HuH-7 (cell line): ENCODE measurements around the gene HGFAC.

Experiments used
- DNase-seq: peaks from one replicate; pipeline ENCODE4 v3.0.0; 2011; ENCODE audit warnings: low spot score

The HGFAC gene

DNA sequence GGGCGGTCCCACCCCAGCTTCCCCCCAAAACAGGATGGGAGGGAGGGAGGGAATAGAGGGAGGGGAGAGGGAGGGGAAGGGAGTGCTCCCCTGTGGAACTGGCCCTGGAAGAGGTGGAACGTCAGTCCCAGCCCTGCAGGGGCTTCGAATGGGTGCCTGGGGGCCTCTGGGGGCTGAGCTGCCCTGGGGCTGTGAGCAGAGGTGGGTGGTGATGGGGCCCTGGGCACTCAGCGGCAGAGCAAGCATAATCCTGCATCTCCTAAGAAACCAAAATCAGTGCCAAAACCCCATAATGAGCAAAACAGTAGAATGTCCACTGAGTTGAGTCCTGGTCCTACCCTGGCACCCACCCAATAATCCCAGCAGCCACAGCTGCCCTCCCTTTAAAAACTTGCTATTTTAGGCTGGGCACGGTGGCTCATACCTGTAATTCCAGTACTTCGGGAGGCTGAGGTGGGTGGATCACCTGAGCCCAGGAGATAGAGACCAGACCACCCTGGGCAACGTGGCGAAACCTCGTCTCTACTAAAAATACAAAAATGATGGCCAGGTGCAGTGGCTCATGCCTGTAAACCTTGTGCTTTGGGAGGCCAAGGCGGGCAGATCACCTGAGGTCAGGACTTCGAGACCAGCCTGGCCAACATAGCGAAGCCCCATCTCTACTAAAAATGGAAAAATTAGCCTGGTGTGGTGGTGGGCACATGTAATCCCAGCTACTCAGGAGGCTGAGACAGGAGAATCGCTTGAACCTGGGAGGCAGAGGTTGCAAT is 32.4 kb downstream of the HGFAC start:
- DNase-seq: no peak

- DNase-seq: no peak
Measured at GRCh38 chr4:3475041-3475712, 33.4 kb downstream of the HGFAC start.

GRCh38 chr4:3475713-3476260 is 34.0 kb downstream of the HGFAC start:
- DNase-seq: no peak

DNA sequence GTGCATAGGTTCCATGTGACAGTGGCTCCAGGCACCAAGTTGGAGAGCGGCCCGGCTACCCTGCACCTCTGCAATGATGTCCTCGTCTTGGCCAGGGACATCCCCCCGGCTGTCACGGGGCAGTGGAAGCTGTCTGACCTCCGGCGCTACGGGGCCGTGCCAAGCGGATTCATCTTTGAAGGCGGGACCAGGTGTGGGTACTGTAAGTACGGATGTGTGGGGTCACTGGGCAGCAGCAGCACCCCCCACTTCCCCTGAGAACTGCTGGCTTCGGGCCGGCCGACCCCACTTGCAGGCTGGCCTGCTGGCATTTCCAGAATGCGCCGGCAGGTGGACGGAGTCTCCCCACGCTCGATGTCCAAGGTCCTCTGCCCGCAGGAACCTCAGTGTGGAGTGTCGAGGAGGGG is 34.6 kb downstream of the HGFAC start:
- DNase-seq: no peak

GRCh38 chr4:3476936-3477749 is 35.4 kb downstream of the HGFAC start:
- DNase-seq: no peak

DNA sequence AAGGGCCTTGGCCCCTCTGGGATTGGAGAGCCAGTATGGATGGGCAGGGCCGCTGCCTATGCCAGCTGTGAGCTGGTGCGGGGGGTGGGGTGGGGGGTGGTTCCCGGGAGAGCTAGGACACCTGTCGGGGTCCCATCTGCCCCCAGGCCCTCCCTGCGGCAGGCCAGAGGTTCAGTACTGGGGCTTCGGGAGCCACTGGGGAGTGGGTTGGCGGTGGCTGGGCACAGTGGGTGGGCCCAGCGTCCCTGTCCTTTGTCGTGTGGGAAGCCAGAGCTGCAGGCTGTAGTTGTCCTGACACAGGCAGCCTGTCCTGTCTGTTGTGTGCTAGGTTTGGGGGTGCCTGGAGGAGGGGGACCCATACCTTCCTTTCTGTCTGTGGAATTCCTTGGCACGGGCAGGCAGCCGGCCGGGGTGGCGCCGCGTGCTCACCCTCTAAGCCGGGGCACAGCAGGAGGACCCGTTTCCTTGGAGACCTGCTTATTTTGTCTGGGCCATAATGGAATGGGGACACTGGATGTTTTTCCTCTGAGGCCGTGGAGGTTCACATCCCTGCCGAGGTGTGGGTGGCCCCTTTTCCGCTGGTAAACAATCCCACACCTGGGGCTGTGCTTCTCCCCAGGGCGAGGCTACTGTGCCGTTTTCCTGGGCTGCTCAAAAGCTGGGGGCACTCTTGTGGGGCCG is 36.1 kb downstream of the HGFAC start:
- DNase-seq: no peak

DNA sequence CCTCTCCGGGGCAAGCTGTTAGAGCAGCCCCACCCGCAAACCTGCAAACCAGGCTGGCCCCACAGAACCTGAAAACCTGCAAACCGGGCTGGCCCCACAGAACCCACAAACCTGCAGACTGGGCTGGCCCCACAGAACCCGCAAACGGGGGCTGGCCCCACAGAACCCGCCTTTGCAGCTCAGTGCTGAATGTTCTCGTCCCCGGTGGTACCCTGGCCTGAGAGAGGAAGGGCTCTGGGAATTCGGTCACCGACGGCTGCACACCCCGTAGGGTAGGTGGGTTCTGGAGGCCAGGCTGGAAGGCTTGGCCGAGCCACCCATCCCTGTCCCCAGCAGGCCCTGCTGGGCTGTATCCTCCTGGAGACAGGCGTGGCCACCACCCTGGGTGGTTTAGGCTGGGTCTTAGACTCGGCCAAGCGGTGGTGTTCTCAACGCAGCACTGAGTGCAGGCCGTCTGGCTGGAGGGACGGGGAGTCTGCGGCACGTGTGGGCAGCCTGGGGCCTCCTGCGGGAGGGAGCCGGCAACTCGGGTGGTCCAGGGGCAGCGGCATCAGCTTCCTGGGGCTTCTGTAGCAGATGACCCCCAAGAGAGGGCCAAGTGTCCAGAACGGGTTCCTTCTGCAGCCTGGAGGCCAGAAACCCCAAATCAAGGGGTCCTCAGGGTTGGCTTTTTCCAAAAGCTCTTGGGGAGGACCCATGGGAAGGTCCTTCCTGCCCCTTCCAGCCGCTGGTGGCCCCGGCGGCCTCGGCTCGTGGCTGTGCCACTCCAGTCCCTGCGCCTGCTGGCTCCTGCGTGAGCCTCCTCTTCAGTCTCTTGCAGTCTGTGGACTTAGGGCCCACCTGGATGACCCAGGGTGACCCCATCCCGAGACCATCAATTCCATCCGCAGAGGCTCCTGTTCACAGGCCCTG is 36.9 kb downstream of the HGFAC start:
- no peak for DNase-seq

DNA sequence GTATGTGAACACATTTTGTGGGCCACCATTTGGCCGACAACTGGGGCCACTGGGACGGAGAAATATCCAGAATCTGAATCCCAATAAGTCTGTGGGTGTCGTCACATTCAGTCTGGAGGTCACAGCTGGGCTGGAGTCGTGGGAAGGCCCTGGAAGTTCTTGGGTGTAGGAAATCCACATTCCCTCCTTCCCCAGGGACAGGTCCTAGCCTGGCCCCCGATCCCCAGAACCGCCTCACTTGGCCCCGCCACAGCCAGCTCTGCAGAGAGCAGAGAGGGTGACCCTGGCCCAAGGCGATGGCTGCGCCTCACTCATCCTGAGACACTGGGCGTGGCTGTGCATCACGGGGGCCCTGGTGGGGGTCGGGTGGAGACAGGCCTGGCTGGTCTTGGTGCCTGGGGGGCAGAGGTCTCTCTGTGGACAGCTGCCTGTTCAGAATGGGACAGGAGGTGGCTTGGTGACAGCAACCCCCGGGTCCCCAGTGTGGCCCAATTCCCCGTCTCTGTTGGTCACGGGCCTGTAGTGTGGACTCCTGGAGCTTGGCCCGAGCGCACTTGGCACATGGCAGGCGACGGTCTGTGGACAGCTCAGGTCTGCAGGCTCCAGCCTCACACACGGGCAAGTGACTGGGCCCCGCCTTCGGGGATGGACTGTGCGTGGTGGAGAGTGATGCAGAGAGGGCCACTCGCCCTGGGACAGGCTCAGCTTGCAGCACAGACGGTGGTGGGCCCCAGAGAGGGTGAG is 37.8 kb downstream of the HGFAC start:
- no peak for DNase-seq

GRCh38 chr4:3480528-3481112 is 38.9 kb downstream of the HGFAC start:
- peak; percentile 97 for DNase-seq

DNA sequence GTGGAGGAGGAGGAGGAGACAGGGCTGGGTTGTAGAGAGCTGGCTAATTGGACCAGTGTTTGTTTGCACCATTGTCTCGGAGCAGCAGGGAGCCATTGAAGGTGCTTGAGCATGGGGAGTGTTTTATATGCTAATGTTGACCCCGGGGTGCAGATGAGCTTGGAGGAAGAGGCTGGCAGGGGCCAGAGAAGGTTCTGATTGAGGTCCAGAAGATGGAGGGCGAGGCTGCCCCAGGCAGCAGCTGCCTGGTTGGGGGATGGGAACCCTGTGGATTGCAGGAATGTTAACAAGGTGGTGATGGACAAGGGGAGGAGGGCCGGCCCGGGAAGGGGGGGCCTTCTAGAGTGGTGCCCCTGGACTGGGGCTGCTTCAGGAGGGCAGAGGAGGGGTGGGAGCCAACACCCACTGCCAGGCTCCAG is 39.4 kb downstream of the HGFAC start:
- no peak for DNase-seq

GRCh38 chr4:3481783-3482393 is 40.1 kb downstream of the HGFAC start:
- DNase-seq: no peak

DNA sequence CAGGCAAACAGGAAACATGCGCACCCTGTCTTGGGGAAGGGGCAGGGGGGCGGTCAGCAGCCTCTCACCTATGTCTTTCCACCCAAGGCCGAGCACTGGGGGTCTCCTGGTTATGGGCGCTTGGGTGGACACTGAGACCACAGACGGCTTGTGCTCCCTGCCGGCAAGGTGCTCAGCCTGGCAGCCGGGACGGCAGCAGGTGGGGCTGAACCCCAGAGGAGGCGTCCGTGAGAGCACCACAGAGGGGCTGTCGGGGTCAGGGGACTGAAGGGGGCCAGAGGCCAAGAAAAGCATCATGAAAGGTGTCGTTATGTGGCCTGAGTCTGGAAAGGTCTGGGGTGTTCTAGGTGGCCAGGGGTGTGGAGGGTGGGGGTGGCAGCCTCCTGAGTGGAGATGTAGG is 40.9 kb downstream of the HGFAC start:
- DNase-seq: no peak

DNA sequence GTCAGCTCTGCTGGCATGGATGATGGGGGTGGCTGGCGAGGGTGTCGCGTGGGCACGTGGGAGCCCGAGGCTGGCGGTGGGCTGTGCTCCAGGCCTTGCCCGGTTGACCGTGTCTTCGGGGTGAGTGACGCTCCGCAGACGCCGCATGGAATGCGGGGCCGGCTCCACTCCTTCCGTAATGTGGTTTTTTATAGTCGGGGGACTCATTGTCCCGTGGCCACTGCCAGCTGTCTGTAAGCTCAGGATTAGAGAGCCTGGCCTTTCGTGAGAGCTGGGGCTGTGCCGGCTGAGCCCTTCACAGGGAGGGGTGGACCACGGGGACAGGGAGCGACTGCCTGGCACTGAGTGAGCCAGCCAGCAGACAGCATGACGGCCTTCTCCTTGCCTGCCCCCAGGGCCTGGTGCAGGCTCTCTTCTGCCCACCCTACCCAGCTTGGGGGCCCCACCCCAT is 41.7 kb downstream of the HGFAC start:
- no peak for DNase-seq

DNA sequence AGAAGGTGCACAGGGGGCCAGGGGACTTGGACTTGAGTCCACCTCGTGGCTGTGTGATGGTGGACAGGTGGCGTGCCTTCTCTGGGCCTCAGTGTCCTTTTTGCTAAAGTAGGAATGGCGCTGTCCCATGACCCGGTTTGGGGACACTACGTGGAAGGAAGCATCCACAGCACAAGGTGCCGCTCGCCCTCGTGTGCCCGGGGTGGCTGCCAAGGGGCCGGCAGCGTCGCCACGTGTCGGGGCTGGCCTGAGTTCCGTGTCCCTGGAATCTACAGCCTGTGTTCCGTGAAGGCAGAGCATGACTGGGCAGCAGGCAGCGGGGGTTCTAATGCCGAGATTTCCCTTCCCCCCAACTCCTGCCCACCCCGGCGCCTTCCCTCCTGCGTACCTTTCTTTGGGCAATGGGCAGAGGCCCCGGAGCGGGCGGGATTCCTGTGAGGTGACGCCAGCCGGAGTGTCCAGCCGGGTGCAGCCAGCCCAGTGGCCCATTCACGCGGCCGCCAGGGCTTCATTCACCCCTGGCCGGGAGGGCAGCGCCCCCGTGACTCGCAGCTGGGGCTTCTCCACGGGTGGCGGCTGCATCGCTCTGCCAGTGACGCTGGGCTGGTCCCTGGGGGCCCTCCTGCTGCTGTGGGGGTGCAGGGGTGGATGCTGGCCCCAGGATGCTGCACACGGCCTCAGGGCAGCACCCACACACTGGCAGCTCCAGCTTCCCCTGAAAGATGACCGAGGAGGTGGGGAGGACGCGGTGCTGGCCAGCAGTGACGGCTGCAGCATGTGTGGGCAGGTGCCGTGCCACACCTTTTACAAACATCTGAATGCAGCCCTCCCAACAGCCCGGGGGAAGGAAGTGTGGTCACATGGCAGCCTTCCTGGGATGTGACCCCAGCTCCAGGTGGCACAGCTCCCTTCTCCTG is 42.5 kb downstream of the HGFAC start:
- DNase-seq: no peak

DNA sequence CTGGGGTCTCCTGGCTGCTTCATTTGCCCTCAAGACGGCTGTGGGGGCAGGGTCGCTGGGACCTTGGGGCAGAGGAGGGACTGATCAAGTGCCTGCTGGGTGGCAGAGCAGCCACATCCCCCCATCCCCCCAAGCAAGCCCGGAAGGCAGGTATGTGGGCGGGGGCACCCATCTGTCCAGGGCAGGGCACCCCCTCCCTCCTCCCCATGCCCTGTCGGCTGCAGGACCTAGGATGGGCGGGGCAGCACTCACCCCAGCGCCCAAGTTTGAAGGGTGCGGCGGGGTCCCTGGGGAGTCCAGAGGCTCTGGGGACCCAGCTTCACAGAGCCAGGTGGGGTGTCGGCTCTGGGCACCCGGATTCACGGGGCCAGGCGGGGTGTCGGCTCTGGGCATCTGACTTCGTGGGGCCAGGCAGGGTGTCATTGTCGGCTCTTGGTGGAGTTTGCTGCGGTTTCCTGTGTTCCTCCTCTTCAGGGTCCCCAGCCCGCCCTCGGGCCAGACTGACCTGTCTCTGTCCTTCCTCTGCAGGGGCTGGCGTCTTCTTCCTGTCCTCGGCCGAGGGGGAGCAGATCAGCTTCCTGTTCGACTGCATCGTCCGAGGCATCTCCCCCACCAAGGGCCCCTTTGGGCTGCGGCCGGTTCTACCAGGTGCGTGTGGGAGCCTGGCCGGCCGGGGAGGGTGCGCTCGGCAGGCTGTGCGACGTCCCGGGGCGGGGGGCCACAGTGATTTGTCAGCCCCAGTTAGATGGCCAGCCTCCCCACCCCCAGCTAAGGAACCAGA is 43.4 kb downstream of the HGFAC start:
- no peak for DNase-seq

- DNase-seq: no peak
Measured at GRCh38 chr4:3485886-3486540, 44.2 kb downstream of the HGFAC start.
